ENCODE measurements around the gene MAD2L2.

- TF ChIP-seq POLR2A (IDR thresholded peaks at IDR 0.05), result no peak
- TF ChIP-seq, protein P1, sequence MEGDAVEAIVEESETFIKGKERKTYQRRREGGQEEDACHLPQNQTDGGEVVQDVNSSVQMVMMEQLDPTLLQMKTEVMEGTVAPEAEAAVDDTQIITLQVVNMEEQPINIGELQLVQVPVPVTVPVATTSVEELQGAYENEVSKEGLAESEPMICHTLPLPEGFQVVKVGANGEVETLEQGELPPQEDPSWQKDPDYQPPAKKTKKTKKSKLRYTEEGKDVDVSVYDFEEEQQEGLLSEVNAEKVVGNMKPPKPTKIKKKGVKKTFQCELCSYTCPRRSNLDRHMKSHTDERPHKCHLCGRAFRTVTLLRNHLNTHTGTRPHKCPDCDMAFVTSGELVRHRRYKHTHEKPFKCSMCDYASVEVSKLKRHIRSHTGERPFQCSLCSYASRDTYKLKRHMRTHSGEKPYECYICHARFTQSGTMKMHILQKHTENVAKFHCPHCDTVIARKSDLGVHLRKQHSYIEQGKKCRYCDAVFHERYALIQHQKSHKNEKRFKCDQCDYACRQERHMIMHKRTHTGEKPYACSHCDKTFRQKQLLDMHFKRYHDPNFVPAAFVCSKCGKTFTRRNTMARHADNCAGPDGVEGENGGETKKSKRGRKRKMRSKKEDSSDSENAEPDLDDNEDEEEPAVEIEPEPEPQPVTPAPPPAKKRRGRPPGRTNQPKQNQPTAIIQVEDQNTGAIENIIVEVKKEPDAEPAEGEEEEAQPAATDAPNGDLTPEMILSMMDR (IDR thresholded peaks at IDR 0.05), result no peak
Measured at GRCh38 chr1:11688506-11688905, 7.6 kb upstream of the MAD2L2 start.

All from vagina (tissue), 2 donors.